OCI-LY7 (cell line): ENCODE results near the gene INSYN2B. TPM values are rescaled to one million over a fixed set of nuclear protein-coding genes. Genes with fewer than 3 reads are reported as not detected.

ENCODE experiments used
- Bru-seq: library from RNA; stranded (reverse); fragments of 400-500 nt; gene quantifications from one replicate; lab custom pipeline; 2021; lab: Mats Ljungman, UMichigan
- BruChase-seq, 2 experiments: library from RNA; stranded (reverse); fragments of 400-500 nt; gene quantifications; one replicate each; lab custom pipeline; 2021; lab: Mats Ljungman, UMichigan
- BruUV-seq: library from RNA; stranded (reverse); fragments of 400-500 nt; replicated peaks from 2 replicates; lab custom pipeline; 2021; lab: Mats Ljungman, UMichigan
- CTCF ChIA-PET: fragments of 300-600 bp; sonication (Branson Sonifier 250); formaldehyde crosslinking; loops from one replicate; lab custom pipeline; 2022; ENCODE audit warnings: antibody characterized with exemption; ENCODE audit not compliant: unreplicated experiment; lab: Charles Lee
- POLR2A ChIA-PET: fragments of 300-600 bp; sonication (Branson Sonifier 250); formaldehyde crosslinking; loops from one replicate; lab custom pipeline; 2022; ENCODE audit warnings: antibody characterized with exemption; lab: Charles Lee
- DNase-seq: peaks from one replicate; pipeline ENCODE4 v3.0.0-alpha.2; 2015; ENCODE audit warnings: low spot score
- H2AFZ ChIP-seq: fragments of 200-600 bp; sonication (generic), shearing (Covaris generic); 2 replicates; pipeline ENCODE4 v1.6.1; 2014; ENCODE audit warnings: mild to moderate bottlenecking, antibody characterized with exemption, low read length, moderate library complexity
- H3K27ac ChIP-seq: fragments of 200-600 bp; sonication (generic); 2 replicates; pipeline ENCODE4 v1.5.1; 2014; ENCODE audit warnings: mixed run types, low read depth, mild to moderate bottlenecking, moderate library complexity, low read length, inconsistent platforms; ENCODE audit not compliant: poor library complexity, severe bottlenecking
- H3K36me3 ChIP-seq: fragments of 200-600 bp; sonication (generic); 2 replicates; pipeline ENCODE4 v1.6.1; 2014; ENCODE audit warnings: mild to moderate bottlenecking, antibody characterized with exemption, low read length, moderate library complexity, mixed read lengths; ENCODE audit not compliant: insufficient read depth
- H3K4me1 ChIP-seq: fragments of 200-600 bp; sonication (generic); 2 replicates; pipeline ENCODE4 v1.5.1; 2014; ENCODE audit warnings: mild to moderate bottlenecking, low read length; ENCODE audit not compliant: insufficient read depth, poor library complexity, severe bottlenecking
- H3K4me2 ChIP-seq: fragments of 200-600 bp; sonication (generic); 2 replicates; pipeline ENCODE4 v1.6.1; 2014; ENCODE audit warnings: mild to moderate bottlenecking, low read length
- H3K4me3 ChIP-seq: fragments of 200-600 bp; sonication (generic); 2 replicates; pipeline ENCODE4 v1.5.1; 2014; ENCODE audit warnings: mild to moderate bottlenecking, low read depth, low read length; ENCODE audit not compliant: poor library complexity, severe bottlenecking
- H3K79me2 ChIP-seq: fragments of 200-600 bp; sonication (generic); 2 replicates; pipeline ENCODE4 v1.6.1; 2016; ENCODE audit warnings: low read depth, mild to moderate bottlenecking, low read length, moderate library complexity, mixed read lengths; ENCODE audit not compliant: insufficient read depth
- H3K9me2 ChIP-seq: fragments of 200-600 bp; sonication (generic); 2 replicates; pipeline ENCODE4 v1.6.1; 2016; ENCODE audit warnings: mild to moderate bottlenecking, low read length, mixed read lengths; ENCODE audit not compliant: insufficient read depth
- H3K9me3 ChIP-seq: fragments of 200-600 bp; sonication (generic); 2 replicates; pipeline ENCODE4 v1.6.1; 2014; ENCODE audit warnings: mild to moderate bottlenecking, mixed run types, low read length, mixed read lengths
- H4K20me1 ChIP-seq: fragments of 200-600 bp; sonication (generic); 2 replicates; pipeline ENCODE4 v1.6.1; 2014; ENCODE audit warnings: mild to moderate bottlenecking, antibody characterized with exemption, low read length, moderate library complexity, mixed read lengths; ENCODE audit not compliant: insufficient read depth
- CTCF ChIP-seq: fragments of 200-600 bp; sonication (generic); conservative IDR thresholded peaks from 2 replicates; pipeline ENCODE4 v1.5.1; 2014; ENCODE audit warnings: mild to moderate bottlenecking, antibody characterized with exemption, low read length, moderate library complexity, mixed read lengths
- EZH2phosphoT487 ChIP-seq: fragments of 200-600 bp; sonication (generic); IDR thresholded peaks from 2 replicates; pipeline ENCODE4 v1.6.1; 2018; ENCODE audit warnings: low read depth, borderline replicate concordance, mild to moderate bottlenecking, mixed run types, antibody characterized with exemption, low read length, moderate library complexity, mixed read lengths
- intact Hi-C: fragments of 100-400 bp; cut with micrococcal nuclease; formaldehyde crosslinking; loops from one replicate; pipeline ENCODE4 v1.10.0; 2022; ENCODE audit not compliant: unreplicated experiment
- long read RNA-seq: library from polyadenylated mRNA; stranded (forward); transcript quantifications from one replicate; pipeline ENCODE4 v2.0.0, GENCODE V29; 2022
- total RNA-seq, 2 experiments: library from RNA; depleted of rRNA in 1 of 2; stranded (reverse); fragments of >200 nt in 1 of 2; shearing (Covaris generic) in 1 of 2; gene quantifications; 2 replicates each; pipeline ENCODE4 v1.2.3, GENCODE V29; 2014 to 2022

INSYN2B gene
- not detected in 2 replicates for total RNA-seq (2014; rRNA removed; shearing (Covaris generic))
- total RNA-seq (2022): not detected in 2 replicates
- percentile 4 among the genes with signal in this experiment for Bru-seq, nascent RNA
- BruChase-seq, experiment 1, labeled RNA remaining after a 6-hour chase: percentile 4 among the genes with signal in this experiment
- percentile 5 among the genes with signal in this experiment for BruChase-seq, experiment 2, labeled RNA remaining after a 2-hour chase
- long read RNA-seq, partial matches to known transcripts: 0 of 6 reads
- long read RNA-seq, other reads (novel, unspliced or antisense): 6 of 6 reads

- peak; percentile 23 for DNase-seq
- TF ChIP-seq CTCF: peak; percentile 73
- TF ChIP-seq EZH2phosphoT487: no peak
- POLR2A ChIA-PET: no interaction called here
- H4K20me1 ChIP-seq: no peaks in the 10 kb centered on the region
- H3K4me1 ChIP-seq: no peaks in the 10 kb centered on the region
- intact Hi-C loops: no loop called here
- peaks cover 28% of the 10 kb centered on the region for H3K36me3 ChIP-seq
- H2AFZ ChIP-seq: no peak within 1 kb of the TSS
- H3K9me2 ChIP-seq: no peaks in the 10 kb centered on the region
- H3K4me3 ChIP-seq: no peak within 1 kb of the TSS
- no peaks in the 10 kb centered on the region for H3K79me2 ChIP-seq
- H3K27ac ChIP-seq: no peak within 1 kb of the TSS
- H3K4me2 ChIP-seq: no peak within 1 kb of the TSS
- BruUV-seq: no TSS peak
- no peaks in the 10 kb centered on the region for H3K9me3 ChIP-seq
- CTCF ChIA-PET: interaction anchor here (0.5 kb wide), 1 partner anchor 201 kb away, joined by 4 read pairs; no protein-coding TSS in a partner anchor
These were observed at the start of gene INSYN2B for GRCh38 chr5:169980418-169981053. INSYN2B (minus strand) TSS chr5:169980495; CDS start chr5:169883898, 96,597 bp downstream.

- ChIA-PET CTCF (interaction anchor here (0.6 kb wide), 1 partner anchor 360 kb away, joined by 3 read pairs; no protein-coding TSS in a partner anchor), POLR2A (interaction anchor here (0.6 kb wide), 1 partner anchor 35 kb away, joined by 3 read pairs; no protein-coding TSS in a partner anchor)
- no peaks in the 10 kb centered on the region for H3K4me1 ChIP-seq
- intact Hi-C loops: no loop called here
- H3K79me2 ChIP-seq: no peaks in the 10 kb centered on the region
- H3K36me3 ChIP-seq: peaks cover 68% of the 10 kb centered on the region
- H4K20me1 ChIP-seq: no peaks in the 10 kb centered on the region
- no peak overlapping the region for H3K27ac ChIP-seq
- no peak for TF ChIP-seq EZH2phosphoT487
- no peak for TF ChIP-seq CTCF
- no TSS peak for BruUV-seq
- H2AFZ ChIP-seq: no peak overlapping the region
- no peak overlapping the region for H3K4me3 ChIP-seq
- H3K9me3 ChIP-seq: no peaks in the 10 kb centered on the region
- no peak for DNase-seq
- no peak overlapping the region for H3K4me2 ChIP-seq
- H3K9me2 ChIP-seq: no peaks in the 10 kb centered on the region
These were observed 47.8 kb upstream of the INSYN2B start for GRCh38 chr5:170028124-170028523.
